HG02885 (cell line): ENCODE measurements around the gene TTC8.
"Not testable (repeated sequence)": the region's sequence is repeated elsewhere in the genome, so short reads cannot be mapped to it uniquely, and the experiment has no call there.

ENCODE experiments used
- ATAC-seq: cut with Tn5 transposase; IDR thresholded peaks from one replicate; pipeline ENCODE4 v1.9.1; 2021; ENCODE audit warnings: mild to moderate bottlenecking; ENCODE audit not compliant: unreplicated experiment, poor library complexity

Gene TTC8

DNA sequence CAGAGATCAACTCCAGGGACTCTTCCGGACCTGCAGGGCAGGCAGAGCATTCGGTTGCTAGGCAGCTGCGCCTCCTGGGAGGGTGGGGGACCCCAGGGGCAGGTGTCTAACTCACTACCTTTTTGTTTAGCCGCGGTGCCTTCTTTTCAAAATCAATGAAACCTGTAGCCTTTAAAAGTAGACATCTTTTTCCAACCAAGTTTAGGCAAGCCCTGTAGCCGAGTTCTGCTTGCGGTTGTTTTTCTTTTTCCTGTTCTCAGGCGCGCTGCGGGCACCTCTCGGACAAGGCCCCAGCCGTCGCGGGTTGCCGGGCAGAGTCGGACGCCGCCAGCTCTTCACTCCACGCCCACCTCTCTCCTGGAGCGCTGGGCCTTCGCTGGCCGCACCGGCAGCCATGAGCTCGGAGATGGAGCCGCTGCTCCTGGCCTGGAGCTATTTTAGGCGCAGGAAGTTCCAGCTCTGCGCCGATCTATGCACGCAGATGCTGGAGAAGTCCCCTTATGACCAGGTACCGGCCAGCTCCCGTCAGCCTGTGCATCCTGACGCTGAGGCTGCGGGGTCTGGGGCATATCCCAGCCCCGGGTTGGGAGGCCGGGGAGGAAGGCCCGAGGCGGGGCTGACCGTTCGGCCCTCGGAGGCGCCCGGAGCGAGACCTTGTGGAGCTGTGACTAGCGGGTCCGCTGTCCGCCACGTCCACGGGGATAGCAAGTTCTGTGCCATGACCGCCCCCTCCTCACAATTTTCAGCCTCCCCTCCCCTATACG lies at the start of gene TTC8:
TSS of gene TTC8 (plus strand) at position 338 of the 764 bp plus-strand sequence. CDS start at position 395, 57 bp downstream.
- peak; percentile 97 for ATAC-seq

DNA sequence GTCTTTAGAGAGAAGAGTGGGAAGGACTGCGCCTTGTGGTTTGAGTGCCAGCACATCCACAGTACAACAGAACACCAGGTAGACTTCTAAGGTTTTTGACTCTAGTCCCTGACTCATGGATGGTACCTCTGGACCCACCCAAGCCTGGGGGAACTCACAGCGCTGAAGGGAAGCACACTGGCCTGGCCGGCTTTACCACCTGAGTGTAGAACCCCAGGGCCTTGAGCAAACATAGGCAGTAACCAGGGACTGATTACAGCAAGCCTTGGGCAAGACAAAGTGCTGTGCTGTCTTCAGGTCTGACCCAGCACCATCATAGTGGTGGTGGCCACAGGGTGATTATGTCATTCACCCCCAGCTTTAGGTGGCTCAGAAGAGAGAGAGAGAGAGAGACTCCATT lies 48.9 kb upstream of the TTC8 start:
- ATAC-seq, result no peak

DNA sequence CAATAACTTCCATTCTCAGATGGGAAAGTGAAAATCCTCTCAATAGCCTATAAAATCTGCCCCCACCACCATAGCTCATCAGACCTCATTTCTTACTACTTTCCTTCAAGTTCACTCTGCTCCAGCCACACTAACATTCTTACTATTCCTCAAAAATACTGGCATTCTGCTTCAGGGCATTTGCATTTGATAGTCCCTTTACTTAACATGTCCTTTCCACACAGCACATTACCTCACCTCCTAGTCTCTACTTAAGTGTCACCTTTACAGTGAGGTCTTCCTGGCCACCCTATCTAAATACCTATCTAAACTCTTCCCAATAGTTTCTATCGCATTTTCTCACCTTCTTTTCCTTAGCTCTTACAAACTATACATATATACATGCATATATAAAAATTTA lies 38.5 kb upstream of the TTC8 start:
- no peak for ATAC-seq

DNA sequence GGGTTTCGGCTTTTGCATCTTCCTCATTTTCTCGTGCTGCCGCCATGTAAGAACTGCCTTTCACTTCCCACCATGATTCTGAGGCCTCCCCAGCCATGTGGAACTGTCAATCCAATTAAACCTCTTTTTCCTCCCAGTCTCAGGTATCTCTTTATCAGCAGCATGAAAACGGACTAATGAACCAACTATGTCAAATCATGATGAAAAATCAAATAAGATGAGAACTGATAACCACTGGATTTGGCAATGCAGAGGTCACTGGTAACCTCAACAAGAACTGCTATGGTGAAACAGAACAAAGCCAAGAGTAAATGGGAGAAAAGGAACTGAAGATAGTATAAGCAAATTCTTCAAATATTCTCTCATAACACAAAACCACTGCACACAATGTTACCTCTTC lies 37.7 kb upstream of the TTC8 start:
- ATAC-seq, result no peak

DNA sequence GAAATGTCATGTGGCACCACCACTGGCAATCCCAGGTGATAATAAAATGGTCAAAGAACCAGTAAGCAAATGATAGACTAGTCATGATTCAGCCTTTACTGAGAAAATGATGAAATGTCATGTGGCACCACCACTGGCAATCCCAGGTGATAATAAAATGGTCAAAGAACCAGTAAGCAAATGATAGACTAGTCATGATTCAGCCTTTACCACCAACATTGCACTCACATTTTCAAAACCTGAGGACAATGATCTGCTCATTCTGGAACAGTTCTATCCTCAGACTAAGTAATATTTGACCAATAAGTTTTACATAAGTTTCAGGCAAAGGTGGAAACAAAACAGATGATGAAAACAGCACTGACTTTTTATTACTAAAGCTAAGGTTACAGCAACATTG lies 34.9 kb upstream of the TTC8 start:
- ATAC-seq, result not testable (repeated sequence)

DNA sequence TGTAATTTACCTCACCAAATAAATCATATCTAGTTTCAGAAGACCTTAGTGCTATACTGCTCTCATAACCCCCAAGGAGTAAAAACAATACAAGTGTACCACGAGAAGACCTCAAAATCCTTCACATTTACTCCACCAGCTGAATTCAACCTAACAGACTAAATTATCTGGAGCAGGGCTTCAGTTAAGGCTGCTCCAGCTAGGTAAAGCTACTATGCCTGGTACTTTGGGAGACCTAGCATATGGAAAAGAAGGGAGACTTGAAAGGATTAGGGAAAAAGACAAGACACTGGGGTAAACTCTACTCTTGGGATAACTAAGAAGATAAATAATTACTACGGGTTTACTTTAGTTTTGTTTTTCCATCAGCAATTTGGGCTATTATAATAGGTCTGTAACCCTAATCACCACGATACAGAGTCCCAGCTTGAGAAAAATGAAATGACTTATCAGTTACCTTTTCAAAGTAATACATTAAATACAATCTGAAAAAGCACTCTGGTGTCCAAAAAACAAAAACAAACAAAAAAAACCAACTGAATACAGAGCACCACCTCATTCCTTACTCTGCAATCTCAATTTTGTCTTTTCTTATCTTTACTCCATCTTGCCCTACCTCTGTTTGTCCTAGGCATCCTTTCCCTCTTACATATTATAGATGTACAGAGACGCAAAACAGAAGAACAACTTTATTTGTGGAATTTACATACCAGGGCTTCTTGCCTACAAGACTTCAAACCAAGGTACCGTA lies 33.8 kb upstream of the TTC8 start:
- ATAC-seq, result no peak

DNA sequence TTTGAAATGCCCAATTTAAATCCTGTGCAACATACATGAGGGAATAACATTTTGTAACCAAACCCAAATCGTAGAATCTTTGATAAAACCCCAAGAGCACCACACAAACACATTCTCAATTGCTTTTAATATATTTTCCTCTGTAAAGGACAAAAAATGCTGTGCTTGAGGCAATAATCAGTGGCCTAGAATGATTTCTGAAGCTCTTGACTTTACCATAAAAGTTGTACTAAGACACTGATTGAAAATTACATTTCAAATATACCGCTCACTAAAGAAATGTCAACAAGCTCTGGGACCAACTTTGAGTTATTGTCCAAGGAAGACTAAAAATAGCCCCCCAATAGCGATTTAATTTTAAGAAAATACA lies 33.2 kb upstream of the TTC8 start:
- ATAC-seq, result no peak

DNA sequence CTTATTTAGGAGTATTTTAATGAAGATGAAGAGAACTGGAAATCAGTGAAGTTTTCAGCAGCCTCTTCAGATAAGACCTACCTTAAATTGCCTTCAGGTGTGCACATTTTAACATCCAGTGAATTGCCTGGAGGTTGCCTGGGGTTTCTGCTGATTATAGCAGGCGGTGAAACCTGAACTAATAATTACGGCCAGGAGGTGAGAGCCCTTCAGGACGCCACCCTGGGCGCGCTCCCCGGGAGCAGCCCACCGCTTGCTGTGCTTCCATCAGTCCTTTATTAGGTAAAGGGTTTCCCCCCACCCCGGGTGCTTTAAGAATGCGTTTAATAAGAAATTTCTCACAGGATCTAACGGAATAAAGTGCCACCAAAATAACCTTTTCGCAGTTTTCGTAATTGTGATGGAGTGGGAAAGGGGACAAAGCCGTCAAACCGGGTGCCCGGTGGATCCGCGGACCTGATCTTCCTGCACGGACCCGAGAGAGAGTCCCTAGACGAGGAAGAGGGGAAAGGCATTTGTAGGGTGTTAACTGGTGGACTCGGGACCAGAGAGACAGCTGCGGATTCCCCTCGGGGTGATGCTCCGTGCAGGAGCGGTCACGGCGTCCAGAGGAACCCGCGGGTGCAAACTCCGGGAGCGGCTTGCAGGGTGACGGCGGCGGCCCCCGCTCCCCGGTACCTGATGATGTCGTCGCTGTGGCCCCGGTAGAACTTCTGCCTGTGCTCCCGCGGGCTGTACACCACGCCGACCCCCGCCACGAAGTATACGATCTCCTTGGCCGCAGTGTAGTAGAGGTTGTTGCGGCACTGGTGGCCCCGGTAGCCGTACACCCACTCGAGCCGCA lies 32.6 kb upstream of the TTC8 start:
- ATAC-seq, result no peak

DNA sequence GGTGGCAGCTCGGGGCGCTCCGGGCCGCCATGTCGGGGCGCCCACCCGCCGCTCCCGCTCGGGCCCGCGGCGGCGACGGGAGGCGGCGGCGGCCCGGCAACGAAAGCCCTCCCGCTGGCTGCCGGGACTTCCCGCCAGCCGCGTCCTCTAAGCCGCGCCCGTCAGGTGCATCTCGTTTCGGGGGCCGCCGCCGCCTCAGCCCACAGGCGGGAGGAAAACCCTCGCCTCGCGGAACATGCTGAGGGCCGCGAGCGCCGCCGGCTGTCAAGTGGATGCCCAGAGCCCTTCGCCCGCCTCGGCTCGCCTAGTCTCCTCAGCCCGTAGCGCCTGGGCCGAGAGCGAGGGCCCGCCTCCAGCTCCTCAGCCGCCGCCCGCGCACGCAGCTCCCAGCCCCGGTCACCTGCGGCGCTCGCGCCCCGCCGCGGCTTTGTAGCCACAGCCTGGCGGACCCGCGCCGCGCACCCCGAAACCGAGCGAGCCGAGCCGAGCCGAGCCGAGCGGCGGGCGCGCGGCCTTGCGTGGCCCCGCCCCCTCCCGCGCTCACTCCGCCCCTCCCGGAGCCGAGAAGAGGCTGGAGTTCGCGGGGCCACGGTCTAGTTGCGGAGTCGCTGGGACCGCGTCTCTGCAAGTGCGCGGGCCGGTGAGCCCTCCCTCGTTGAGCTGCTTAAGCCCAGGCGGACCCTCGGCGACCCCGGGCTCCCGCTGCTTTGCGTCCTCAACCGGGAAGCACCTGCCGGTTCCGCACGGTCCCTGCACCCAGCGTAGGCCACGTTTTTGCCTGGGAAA lies 31.8 kb upstream of the TTC8 start, which contains the start of gene EML5:
TSS of gene EML5 (minus strand) at position 481 of the 786 bp plus-strand sequence. CDS start at position 31, 450 bp downstream.
- peak; percentile 92 for ATAC-seq

DNA sequence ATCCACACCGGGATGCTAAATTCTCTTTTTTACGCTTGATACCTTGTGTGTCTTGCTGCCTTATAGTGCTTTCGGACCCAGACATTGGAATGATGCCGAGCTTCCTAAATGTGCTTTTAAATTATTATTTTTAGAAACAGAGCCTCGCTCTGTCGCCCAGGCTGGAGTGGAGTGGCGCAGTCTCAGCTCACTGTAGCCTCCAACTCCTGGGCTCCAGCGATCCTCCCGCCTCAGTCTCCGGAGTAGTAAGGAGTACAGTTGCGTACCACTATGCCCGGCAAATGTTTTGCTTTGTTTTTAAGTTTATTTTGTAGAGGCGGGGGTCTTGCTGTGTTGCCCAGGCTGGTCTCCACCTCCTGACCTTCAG lies 31.2 kb upstream of the TTC8 start:
- no peak for ATAC-seq

DNA sequence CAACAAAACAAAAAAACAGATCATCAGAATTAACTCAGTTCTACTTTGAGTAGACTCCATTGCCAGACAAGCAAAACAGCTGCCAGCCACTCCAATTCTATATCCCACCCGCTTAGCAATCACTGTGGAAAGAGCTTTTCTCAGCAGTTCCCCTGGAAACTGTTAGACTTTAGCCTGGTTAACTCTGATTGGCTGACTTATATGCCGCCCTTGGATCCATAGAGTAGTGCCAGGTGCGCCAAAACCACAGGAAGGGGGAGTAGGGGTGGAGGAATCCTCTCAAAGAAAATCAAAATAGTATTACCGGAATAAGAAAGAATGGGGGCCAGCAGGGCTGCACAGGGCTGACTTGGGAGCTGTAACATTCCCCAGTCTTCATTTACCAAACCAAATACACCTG lies 26.3 kb upstream of the TTC8 start:
- ATAC-seq, result no peak

DNA sequence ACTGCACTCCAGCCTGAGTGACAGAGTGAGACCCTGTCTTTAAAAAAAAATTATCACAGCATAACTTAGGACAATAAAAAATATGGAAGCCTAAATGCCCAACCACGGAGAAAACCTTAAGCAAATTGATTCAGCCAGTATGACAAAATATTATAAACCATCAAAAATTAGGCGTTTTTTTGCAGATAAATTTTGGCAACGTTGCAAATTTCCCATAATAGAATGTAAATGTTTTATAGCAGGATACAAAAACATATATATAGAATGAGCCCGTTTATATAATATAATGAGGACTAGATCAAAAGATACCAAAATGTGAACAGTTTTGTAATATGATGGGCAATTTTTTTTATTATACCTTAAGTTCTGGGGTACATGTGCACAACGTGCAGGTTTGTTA lies 24.9 kb upstream of the TTC8 start:
- ATAC-seq, result no peak

DNA sequence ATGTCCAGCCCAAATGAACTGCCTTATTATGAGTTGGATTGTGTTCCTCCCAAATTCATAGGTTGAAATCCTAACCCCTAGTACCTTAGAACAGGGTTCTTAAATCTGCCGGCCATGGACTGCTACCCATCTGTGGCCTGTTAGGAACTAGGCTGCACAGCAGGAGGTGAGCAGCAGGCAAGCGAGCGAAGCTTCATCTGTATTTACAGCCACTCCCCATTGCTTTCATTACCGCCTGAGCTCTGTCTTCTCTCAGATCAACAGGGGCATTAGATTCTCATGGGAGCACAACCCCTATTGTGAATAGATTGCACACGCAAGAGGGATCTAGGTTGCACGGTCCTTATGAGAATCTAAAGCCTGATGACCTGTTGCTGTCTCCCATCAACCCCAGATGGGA lies 21.9 kb upstream of the TTC8 start:
- ATAC-seq, result no peak

DNA sequence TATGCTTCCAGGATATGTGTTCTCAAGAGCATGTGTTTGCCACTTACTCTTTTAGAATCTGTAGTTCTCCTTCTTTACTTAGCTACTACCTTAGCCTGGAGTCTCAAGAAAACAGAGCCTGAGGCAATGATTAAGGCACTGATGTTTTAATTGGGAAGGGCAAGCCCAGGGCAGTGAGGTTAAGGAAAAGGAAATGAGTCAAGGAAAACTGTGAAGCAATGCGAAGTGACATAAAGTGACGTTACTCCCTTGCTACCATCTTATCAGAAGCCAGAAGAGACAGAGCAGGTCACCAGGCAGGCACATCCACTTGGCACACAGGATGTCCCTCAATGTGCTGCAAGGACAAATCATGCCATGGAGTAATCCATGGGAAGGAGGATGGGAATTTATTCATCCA lies 20.4 kb upstream of the TTC8 start:
- no peak for ATAC-seq

DNA sequence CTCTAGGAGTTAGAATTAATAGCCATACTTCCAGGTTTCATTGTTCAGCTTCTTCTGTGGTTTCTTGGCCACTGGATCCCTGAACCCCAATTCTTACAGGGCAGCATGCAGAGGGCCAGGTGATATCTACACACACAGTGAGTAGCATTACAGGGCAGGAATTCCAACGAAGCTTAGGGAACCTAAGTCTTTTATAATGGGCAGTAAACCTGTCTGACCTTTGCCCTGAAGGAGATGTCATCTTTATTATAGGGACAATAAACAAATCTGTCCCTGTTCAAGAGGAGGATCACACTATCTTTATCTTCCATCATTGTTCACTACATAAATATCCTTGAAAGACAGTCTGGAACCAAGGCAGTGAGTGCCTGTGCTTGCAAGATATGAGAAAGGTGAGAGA lies 20.0 kb upstream of the TTC8 start:
- ATAC-seq, result no peak

DNA sequence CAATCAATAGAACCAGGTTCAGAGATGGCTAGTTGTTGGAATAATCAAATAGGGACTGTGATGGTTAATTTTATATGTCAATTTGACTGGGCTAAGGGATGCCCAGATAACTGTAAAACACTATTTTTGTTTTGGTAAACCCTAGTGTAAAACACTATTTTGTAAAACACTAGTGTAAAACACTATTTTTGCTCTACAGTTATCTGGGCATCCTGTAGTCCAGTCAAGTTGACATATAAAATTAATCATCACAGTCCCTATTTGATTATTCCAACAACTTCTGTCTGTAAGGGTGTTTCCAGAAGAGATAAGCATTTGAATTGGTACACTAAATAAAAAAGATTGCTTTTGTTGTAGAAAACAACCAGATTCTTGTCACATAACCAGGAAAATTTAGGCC lies 16.1 kb upstream of the TTC8 start:
- ATAC-seq, result no peak

DNA sequence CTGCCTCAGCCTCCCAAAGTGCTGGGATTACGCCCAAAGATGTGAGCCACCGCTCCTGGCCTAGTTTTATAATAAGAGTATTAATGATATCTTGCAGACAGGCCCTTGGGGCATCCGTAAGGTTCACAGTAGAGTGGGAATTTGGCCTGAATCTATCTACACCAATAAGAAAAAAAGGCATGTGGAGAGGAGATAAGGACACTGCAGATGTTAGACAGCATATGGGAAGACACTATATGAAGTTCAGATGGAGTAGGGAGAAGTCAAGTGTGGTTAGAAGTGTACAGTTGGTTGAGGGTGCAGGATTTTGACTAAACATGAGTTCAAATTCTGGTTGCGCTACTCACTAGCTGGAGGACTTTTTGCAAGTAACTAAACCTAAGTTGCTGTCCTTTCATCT lies 8.5 kb upstream of the TTC8 start:
- no peak for ATAC-seq

DNA sequence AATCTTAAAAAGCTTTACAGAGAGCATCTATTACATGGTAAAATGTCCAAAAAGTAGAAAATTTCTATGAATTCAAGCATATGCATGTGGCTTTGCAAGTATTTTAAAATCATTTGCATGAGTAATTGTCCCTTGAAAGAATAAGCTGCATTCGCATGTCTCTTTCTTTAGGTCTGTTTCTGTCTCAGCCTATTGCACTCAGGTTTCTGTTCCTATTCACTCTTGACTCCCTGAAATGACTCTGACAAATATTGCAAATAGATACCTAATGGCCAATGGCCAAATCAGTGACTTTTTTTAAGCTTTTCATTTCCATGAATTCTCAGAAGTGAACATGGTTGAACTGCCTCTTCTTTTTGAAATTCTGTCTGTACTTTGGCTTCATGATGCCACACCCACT lies 6.4 kb upstream of the TTC8 start:
- peak; percentile 83 for ATAC-seq

DNA sequence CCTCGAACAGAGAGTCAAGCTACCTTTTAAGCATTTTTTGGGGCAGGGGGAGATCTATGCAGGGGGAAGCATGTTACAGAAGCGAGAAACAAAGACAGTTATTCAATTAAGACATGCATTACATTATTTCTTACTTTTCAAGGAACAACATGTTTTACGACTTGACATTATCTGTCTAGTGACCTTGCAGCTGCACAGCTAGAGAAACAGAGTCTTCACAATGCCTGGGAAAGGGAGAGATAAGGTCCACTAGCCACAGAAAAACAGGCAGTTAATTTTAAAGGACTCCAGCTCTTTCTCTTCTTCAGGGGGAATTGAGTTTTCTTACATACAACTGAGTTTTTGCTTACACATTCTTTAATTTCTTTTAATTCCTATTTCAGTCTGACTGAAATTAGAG lies 4.8 kb upstream of the TTC8 start:
- ATAC-seq, result not testable (repeated sequence)

DNA sequence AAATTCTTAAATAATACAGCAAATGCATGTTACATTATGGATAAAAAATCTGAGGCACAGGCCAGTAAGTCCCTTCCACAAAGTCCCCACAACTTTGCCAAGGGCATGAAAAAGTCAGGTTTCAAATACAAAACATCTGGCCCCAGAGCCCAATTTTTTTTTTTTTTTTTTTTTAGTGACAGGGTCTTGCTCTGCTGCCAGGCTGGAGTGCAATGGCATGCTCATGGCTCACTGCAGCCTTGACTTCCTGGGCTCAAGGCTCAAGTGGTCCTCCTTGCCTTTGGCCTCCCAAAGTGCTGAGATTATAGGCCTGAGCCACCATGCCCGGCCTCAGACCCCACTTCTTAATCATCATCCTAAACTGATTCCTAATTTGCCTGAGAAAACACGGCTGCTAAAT lies 3.1 kb upstream of the TTC8 start:
- ATAC-seq, result no peak
